ENCODE data around the gene DTL.
A peak's percentile ranks its signal among the peaks of the same experiment; 100 is the strongest.

DNA sequence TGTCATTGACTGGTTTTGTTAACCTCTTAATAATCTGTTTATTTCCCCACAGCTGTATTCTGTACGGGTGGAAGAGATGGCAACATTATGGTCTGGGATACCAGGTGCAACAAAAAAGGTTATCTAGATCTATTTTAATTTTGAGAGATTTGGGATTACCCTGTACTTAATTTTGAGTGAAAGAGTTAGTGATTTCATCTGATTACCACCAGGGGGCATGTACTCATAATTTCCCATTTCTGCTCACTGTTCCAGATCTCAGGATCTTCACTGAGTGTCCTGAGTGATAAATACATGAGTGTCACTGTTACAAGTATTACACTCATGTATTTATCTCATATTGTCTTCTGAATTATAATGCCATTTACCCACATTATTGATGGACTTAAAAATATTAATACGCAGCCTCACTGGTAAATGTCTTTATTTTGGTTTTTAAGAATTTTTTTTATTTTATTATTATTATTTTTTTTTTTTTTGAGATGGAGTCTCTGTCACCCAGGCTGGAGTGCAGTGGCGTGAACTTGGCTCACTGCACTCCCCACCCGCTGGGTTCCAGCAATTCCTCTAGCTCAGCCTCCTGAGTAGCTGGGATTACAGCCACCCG lies 27.4 kb downstream of the DTL start:
- TF ChIP-seq EGR1 (IDR thresholded peaks at IDR 0.05; ENCODE audit: low read depth): no peak
- TF ChIP-seq, protein P1, sequence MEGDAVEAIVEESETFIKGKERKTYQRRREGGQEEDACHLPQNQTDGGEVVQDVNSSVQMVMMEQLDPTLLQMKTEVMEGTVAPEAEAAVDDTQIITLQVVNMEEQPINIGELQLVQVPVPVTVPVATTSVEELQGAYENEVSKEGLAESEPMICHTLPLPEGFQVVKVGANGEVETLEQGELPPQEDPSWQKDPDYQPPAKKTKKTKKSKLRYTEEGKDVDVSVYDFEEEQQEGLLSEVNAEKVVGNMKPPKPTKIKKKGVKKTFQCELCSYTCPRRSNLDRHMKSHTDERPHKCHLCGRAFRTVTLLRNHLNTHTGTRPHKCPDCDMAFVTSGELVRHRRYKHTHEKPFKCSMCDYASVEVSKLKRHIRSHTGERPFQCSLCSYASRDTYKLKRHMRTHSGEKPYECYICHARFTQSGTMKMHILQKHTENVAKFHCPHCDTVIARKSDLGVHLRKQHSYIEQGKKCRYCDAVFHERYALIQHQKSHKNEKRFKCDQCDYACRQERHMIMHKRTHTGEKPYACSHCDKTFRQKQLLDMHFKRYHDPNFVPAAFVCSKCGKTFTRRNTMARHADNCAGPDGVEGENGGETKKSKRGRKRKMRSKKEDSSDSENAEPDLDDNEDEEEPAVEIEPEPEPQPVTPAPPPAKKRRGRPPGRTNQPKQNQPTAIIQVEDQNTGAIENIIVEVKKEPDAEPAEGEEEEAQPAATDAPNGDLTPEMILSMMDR (IDR thresholded peaks at IDR 0.05 in 2 of 3, conservative IDR thresholded peaks at IDR 0.05 in 1 of 3; ENCODE audit: borderline replicate concordance in 1 of 3, insufficient read depth in 1 of 3, low read depth in 2 of 3, low read length in 2 of 3): peak; percentile 58 to 66 (median 60); a peak in 5 of 6 replicates

Measured in HCT116 (cell line).